GM12878 (cell line): ENCODE data around the gene DNAI4. TPM values are rescaled to one million over a fixed set of nuclear protein-coding genes. Genes with fewer than 3 reads are reported as not detected.

ENCODE experiments used
- E4F1 ChIP-seq: fragments of 450-650 bp; IDR thresholded peaks from 2 replicates; pipeline ENCODE4 v1.6.1; 2018; ENCODE audit warnings: borderline replicate concordance, mild to moderate bottlenecking; ENCODE audit not compliant: partially characterized antibody
- EED ChIP-seq: sonication (generic); IDR thresholded peaks from 2 replicates; pipeline ENCODE4 v1.6.1; 2016; ENCODE audit warnings: antibody characterized with exemption, low read depth
- MTA2 ChIP-seq: fragments of 450-650 bp; IDR thresholded peaks from 2 replicates; pipeline ENCODE4 v1.6.1; 2016; ENCODE audit warnings: low read depth, mild to moderate bottlenecking, moderate library complexity
- POU2F2 ChIP-seq: IDR thresholded peaks from 3 replicates; pipeline ENCODE4 v1.6.1; 2011; ENCODE audit warnings: low read depth, mild to moderate bottlenecking, low read length, borderline replicate concordance
- SRF ChIP-seq, 2 experiments: IDR thresholded peaks; 2 replicates each; pipeline ENCODE4 v1.6.1; 2011; ENCODE audit warnings: low read depth in 2 of 2, low read length in 2 of 2, mild to moderate bottlenecking in 1 of 2, moderate library complexity in 1 of 2
- WRNIP1 ChIP-seq: IDR thresholded peaks from 2 replicates; pipeline ENCODE4 v1.6.1; 2011; ENCODE audit warnings: low read depth, low read length, improper control_type of control experiment, borderline replicate concordance
- ZBTB40 ChIP-seq: fragments of 450-650 bp; IDR thresholded peaks from 2 replicates; pipeline ENCODE4 v1.6.1; 2016; ENCODE audit warnings: mild to moderate bottlenecking, moderate library complexity, borderline replicate concordance
- ZNF384 ChIP-seq: IDR thresholded peaks from 2 replicates; pipeline ENCODE4 v1.6.1; 2012; ENCODE audit warnings: low read depth, mild to moderate bottlenecking, low read length, improper control_type of control experiment, borderline replicate concordance
- polyA plus RNA-seq, 11 experiments: library from polyadenylated mRNA; depleted of rRNA in 4 of 11; unstranded in 6 of 11; stranded (reverse) in 5 of 11; fragments of >200 nt; fragmentation: Nextera tagmentation in 4 of 11; fragmentation: Illumina TruSeq in 1 of 11; extraction: Ambion mirVana in 4 of 11; extraction: Trizol in 1 of 11; gene quantifications; 1 replicate in 1 of 11; 2 replicates in 10 of 11; pipeline versions ENCODE4 v1.2.1 to v1.2.3, GENCODE V29; 2011 to 2016; ENCODE audit warnings: inconsistent platforms in 2 of 11, missing spikeins in 2 of 11, low read depth in 1 of 11
- total RNA-seq, 4 experiments: library from RNA; depleted of rRNA in 3 of 4; stranded (reverse); fragments of >200 nt in 3 of 4; fragmentation: Illumina TruSeq in 1 of 4; extraction: Trizol in 1 of 4; gene quantifications; 2 replicates each; pipeline versions ENCODE4 v1.2.1 to v1.2.3, GENCODE V29; 2013 to 2021
- TF ChIP-seq, protein P1 (sequence below): fragments of 450-650 bp; formaldehyde crosslinking; IDR thresholded peaks from 2 replicates; pipeline ENCODE4 v1.4.0; 2022; ENCODE audit warnings: mild to moderate bottlenecking, moderate library complexity
- TF ChIP-seq, protein P2 (sequence below): fragments of 450-650 bp; IDR thresholded peaks from 2 replicates; pipeline ENCODE4 v1.6.1; 2016; ENCODE audit warnings: mild to moderate bottlenecking

DNAI4 gene
- total and polyA plus RNA-seq, 10 of the 15 experiments (the other 5 are each of a cell fraction or from before 2014, with no cell fraction given) = 0.13 to 2.3 (median 0.27) TPM; not detected in 1

- TF ChIP-seq MTA2 (no peak), ZBTB40 (no peak), POU2F2 (no peak), E4F1 (no peak), ZNF384 (no peak), EED (peak; percentile 49), SRF (IDR thresholded peaks at IDR 0.05; ENCODE audit: low read depth in 2 of 2, low read length in 2 of 2) (no peak), WRNIP1 (0 out of 2 replicates have a peak, but pooled peaks have one; percentile 59)
- TF ChIP-seq, protein P1, sequence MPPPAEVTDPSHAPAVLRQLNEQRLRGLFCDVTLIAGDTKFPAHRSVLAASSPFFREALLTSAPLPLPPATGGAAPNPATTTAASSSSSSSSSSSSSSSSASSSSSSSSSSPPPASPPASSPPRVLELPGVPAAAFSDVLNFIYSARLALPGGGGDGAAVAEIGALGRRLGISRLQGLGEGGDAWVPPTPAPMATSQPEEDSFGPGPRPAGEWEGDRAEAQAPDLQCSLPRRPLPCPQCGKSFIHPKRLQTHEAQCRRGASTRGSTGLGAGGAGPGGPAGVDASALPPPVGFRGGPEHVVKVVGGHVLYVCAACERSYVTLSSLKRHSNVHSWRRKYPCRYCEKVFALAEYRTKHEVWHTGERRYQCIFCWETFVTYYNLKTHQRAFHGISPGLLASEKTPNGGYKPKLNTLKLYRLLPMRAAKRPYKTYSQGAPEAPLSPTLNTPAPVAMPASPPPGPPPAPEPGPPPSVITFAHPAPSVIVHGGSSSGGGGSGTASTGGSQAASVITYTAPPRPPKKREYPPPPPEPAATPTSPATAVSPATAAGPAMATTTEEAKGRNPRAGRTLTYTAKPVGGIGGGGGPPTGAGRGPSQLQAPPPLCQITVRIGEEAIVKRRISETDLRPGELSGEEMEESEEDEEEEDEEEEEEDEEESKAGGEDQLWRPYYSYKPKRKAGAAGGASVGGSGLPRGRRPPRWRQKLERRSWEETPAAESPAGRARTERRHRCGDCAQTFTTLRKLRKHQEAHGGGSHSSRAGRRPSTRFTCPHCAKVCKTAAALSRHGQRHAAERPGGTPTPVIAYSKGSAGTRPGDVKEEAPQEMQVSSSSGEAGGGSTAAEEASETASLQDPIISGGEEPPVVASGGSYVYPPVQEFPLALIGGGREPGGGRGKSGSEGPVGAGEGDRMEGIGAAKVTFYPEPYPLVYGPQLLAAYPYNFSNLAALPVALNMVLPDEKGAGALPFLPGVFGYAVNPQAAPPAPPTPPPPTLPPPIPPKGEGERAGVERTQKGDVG (CRISPR knock-in tag) = no peak
- TF ChIP-seq, protein P2, sequence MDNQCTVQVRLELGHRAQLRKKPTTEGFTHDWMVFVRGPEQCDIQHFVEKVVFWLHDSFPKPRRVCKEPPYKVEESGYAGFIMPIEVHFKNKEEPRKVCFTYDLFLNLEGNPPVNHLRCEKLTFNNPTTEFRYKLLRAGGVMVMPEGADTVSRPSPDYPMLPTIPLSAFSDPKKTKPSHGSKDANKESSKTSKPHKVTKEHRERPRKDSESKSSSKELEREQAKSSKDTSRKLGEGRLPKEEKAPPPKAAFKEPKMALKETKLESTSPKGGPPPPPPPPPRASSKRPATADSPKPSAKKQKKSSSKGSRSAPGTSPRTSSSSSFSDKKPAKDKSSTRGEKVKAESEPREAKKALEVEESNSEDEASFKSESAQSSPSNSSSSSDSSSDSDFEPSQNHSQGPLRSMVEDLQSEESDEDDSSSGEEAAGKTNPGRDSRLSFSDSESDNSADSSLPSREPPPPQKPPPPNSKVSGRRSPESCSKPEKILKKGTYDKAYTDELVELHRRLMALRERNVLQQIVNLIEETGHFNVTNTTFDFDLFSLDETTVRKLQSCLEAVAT = peak; percentile 59
These were observed 5.6 kb upstream of the DNAI4 start (continued) for GRCh38 chr1:66929999-66930822.
